ENCODE results near the gene FAM136A. TPM values are rescaled to one million over a fixed set of nuclear protein-coding genes. Genes with fewer than 3 reads are reported as not detected.

FAM136A gene
- total RNA-seq: 24.6 and 28.9 TPM in 2 replicates

GRCh38 chr2:70301344-70302194 is at the start of gene FAM136A:
FAM136A (minus strand) TSS chr2:70302067; CDS start chr2:70302011, 56 bp downstream.

DNA sequence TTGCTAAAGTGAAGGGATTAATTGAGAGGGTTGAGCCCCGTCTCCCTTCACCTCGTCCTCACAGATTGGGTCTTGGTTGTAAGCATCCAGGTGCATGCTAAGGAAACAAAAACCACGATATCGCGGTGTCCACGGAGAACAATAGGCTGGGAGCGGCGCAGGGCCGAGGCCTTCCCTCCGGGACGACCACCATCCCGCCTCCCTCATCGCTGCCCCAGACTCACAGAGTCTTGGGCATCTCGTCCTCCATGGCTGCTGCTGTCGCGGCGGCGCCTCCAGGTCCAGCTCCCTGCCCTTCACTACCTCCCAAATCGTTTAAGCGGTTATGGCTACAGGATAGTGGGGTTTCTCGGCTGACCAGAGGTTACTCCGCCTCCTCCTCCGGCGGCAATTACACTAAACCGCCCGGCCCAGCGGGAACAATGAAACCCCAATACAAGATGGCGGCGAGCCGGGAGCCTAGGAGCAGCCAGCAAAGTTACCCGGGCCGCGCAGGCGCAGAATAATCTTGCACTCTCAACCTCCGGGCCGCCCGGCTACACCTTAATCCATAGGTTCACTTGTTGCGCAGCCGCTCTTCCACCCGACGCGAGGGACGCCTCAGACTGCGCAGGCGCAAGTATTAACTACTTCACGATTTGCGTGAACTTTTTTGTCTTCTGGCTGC is 53.6 kb downstream of the FAM136A start, which contains the start of gene TIA1:
Gene TIA1, minus strand, starts transcription at position 448 of the 667 bp plus-strand sequence. Its CDS starts 198 bp downstream, at position 250.

Other genes starting within 250 kb of the FAM136A start
- gene PCBP1, start 214.6 kb downstream of the FAM136A start, total RNA-seq: 65.0 and 94.4 TPM in 2 replicates
- 14.4 and 21.3 TPM in 2 replicates for gene C2orf42, start 111.0 kb downstream of the FAM136A start, total RNA-seq
- 24.6 and 54.0 TPM in 2 replicates for gene TIA1, start 53.4 kb downstream of the FAM136A start, total RNA-seq
- 77.8 and 85.4 TPM in 2 replicates for gene PCYOX1, start 43.9 kb downstream of the FAM136A start, total RNA-seq
- 107 and 139 TPM in 2 replicates for gene SNRPG, start 8.3 kb downstream of the FAM136A start, total RNA-seq